Erythroblast (primary cell): ENCODE results near the gene GPR32.

Source experiments
- DNase-seq, 2 experiments: peaks; one replicate each; lab custom pipeline; 2025; lab: John Stamatoyannopoulos, UW
- GATA1 ChIP-seq: IDR thresholded peaks from 2 replicates; pipeline ENCODE4 v1.6.1; 2011; ENCODE audit warnings: low read depth, mild to moderate bottlenecking, control low read depth, low read length, moderate library complexity
- POLR2A ChIP-seq: IDR thresholded peaks from 2 replicates; pipeline ENCODE4 v1.6.1; 2011; ENCODE audit warnings: mild to moderate bottlenecking, low read length

GPR32 gene

GRCh38 chr19:50815439-50815838 lies 45.2 kb downstream of the GPR32 start:
- no peak for DNase-seq
- TF ChIP-seq GATA1 (no peak), POLR2A (no peak)

GRCh38 chr19:50817941-50818858 lies 47.9 kb downstream of the GPR32 start:
- no peak for TF ChIP-seq GATA1
- TF ChIP-seq POLR2A, result no peak
- peak; percentile 78 to 79 for DNase-seq

GRCh38 chr19:50818859-50819472 lies 48.7 kb downstream of the GPR32 start:
- TF ChIP-seq GATA1 (no peak), POLR2A (no peak)
- DNase-seq, result no peak

- no peak for DNase-seq
- TF ChIP-seq GATA1 (no peak), POLR2A (no peak)
Observed at GRCh38 chr19:50819636-50820035, 49.4 kb downstream of the GPR32 start.

GRCh38 chr19:50820086-50820485 lies 49.8 kb downstream of the GPR32 start:
- TF ChIP-seq GATA1 (no peak), POLR2A (no peak)
- DNase-seq, result peak in 1 of 2 experiments; percentile 31

GRCh38 chr19:50820549-50821247 lies 50.4 kb downstream of the GPR32 start:
- DNase-seq, result no peak
- TF ChIP-seq POLR2A (no peak), GATA1 (no peak)

GRCh38 chr19:50821248-50821612 lies 51.0 kb downstream of the GPR32 start:
- no peak for TF ChIP-seq GATA1
- no peak for TF ChIP-seq POLR2A
- no peak for DNase-seq
